Psoas muscle (tissue), 8 donors: ENCODE data around the gene TM7SF2. TPM values are rescaled to one million over a fixed set of nuclear protein-coding genes. Genes with fewer than 3 reads are reported as not detected.

Experiments used
- ATAC-seq, 4 donors: fragments of 200-7000 bp; cut with Tn5 transposase; one replicate each; pipeline ENCODE4 v1.9.1; 2020; ENCODE audit warnings: moderate library complexity in 3 of 4, mild to moderate bottlenecking in 2 of 4
- DNase-seq, 2 donors: peaks; one replicate each; pipeline ENCODE4 v3.0.0-alpha.2; 2020
- H3K27ac ChIP-seq: fragments of 200-600 bp; one replicate; pipeline ENCODE4 v1.8.0; 2022
- H3K27me3 ChIP-seq, 3 donors: fragments of 200-600 bp in 1 of 3; one replicate each; pipeline versions ENCODE4 v1.6.1 to v1.8.0; 2013 to 2022; ENCODE audit warnings: low read length in 2 of 3, mild to moderate bottlenecking in 2 of 3, moderate library complexity in 1 of 3; ENCODE audit not compliant: insufficient read depth in 3 of 3
- H3K36me3 ChIP-seq, 2 donors: fragments of 200-600 bp in 1 of 2; one replicate each; pipeline versions ENCODE4 v1.6.1 to v1.8.0; 2013 to 2022; ENCODE audit warnings: low read depth in 1 of 2, mild to moderate bottlenecking in 1 of 2, moderate library complexity in 1 of 2; ENCODE audit not compliant: insufficient read depth in 1 of 2
- H3K4me1 ChIP-seq: fragments of 200-600 bp; one replicate; pipeline ENCODE4 v1.8.0; 2022
- H3K4me3 ChIP-seq: fragments of 200-600 bp; one replicate; pipeline ENCODE4 v1.8.0; 2022; ENCODE audit warnings: mild to moderate bottlenecking
- H3K9me3 ChIP-seq: fragments of 200-600 bp; one replicate; pipeline ENCODE4 v1.8.0; 2022
- CTCF ChIP-seq: fragments of 200-600 bp; IDR thresholded peaks from one replicate; pipeline ENCODE4 v1.8.0; 2022; ENCODE audit warnings: antibody characterized with exemption
- WGBS, 3 donors: extraction: QIAGEN DNeasy Blood & Tissue Kit; methylation state at CpG; one replicate each; pipeline versions ENCODE4 v1.1.6 to v1.1.7; 2013; 5-methylcytosine and 5-hydroxymethylcytosine counted together
- intact Hi-C, 2 donors: fragments of 100-400 bp; cut with DNase I; formaldehyde crosslinking; loops; one replicate each; pipeline versions ENCODE4 v1.11.0 to v1.14.2; 2022
- polyA plus RNA-seq, 3 donors: library from polyadenylated mRNA; stranded (reverse); fragments of 200-250 nt; gene quantifications; one replicate each; pipeline ENCODE4 v1.2.3, GENCODE V29; 2013
- total RNA-seq, 4 donors: library from RNA; stranded (reverse); fragmentation: NEBNext Ultra II Directional in 2 of 4; extraction: Animal tissue kit (Norgen Biotek cat#: 25700) in 2 of 4; gene quantifications; one replicate each; pipeline versions ENCODE4 v1.2.1 to v1.2.4, GENCODE V29; 2021 to 2023
- donor health status: healthy with polysubstance abuse.
- donor health status: DM: no; HTN: no; CAD: no; lungs with moderate emphysema.
- donor health status: Bipolar disorder and iron deficiency.
- donor health status: healthy.
- donor health status: DM: yes; HTN: yes; CAD: no.
- donor health status: DM: no; HTN: no; CAD: no.
- donor health status: DM: no; HTN: no; CAD: no.
- donor health status: DM: yes; HTN: yes; CAD: no.

TM7SF2 gene
- total and polyA plus RNA-seq, 7 donors = 3.2 to 13.5 (median 6.5) TPM

DNA sequence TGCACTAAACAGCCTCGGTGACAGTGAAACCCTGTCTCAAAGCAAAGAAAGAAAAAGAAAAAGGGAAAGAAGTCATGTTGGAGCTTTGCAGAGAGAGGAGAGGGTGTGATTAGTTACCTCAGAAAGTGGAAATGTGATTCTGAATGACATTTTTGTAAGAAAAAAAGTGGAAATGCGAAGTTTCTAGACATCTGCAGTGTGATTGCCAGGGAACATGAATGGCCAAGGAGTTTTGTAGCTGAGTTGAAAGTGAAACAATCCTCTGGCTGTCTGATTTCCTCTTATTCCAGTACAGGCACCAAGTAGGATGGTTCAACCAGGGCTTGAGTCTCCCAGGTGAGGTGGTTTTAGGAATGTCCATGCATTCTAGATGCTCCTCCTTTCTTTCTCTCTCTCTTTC lies 40.5 kb downstream of the TM7SF2 start:
- intact Hi-C loops = no loop called here

DNA sequence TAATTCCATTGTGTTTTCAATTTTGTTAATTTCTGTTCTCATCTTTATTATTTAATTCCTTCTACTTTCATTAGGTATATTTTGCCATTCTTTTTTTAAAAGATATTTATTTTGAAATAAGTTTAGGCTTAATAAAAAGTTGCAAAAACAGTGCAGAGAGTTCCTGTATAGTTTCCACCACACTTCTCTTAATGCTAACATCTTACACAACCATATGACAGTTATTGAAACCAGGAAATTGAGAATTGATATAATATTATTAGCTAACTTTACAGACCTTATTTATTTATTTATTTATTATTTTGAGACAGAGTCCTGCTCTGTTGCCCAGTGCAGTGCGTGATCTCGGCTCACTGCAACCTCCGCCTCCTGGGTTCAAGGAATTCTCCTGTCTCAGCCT lies 44.6 kb downstream of the TM7SF2 start:
- peaks cover under 1% of the 10 kb centered on the region for H3K4me1 ChIP-seq
- DNase-seq (no peak), ATAC-seq (no peak)
- H3K36me3 ChIP-seq = no peaks in the 10 kb centered on the region
- no peak overlapping the region for H3K4me3 ChIP-seq
- H3K27ac ChIP-seq = no peak overlapping the region
- intact Hi-C loops = no loop called here
- no peaks in the 10 kb centered on the region for H3K9me3 ChIP-seq
- H3K27me3 ChIP-seq = no peaks in the 10 kb centered on the region
- 92 to 96% (median 96%) methylated on average over 3 of the region's 3 CpGs for WGBS, 3 donors
- no peak for TF ChIP-seq CTCF

More for the DNA sequence above, 40.5 kb downstream of the TM7SF2 start:
- Histone ChIP-seq H3K4me1 (peaks cover 16% of the 10 kb centered on the region), H3K36me3 (no peaks in the 10 kb centered on the region), H3K27me3 (no peaks in the 10 kb centered on the region), H3K9me3 (no peaks in the 10 kb centered on the region), H3K27ac (peak overlapping the region; percentile 89), H3K4me3 (no peak overlapping the region)
- DNase-seq (no peak), ATAC-seq (no peak)
- WGBS, 3 donors = 64 to 89% (median 83%) methylated on average over 2 of the region's 2 CpGs
- no peak for TF ChIP-seq CTCF

DNA sequence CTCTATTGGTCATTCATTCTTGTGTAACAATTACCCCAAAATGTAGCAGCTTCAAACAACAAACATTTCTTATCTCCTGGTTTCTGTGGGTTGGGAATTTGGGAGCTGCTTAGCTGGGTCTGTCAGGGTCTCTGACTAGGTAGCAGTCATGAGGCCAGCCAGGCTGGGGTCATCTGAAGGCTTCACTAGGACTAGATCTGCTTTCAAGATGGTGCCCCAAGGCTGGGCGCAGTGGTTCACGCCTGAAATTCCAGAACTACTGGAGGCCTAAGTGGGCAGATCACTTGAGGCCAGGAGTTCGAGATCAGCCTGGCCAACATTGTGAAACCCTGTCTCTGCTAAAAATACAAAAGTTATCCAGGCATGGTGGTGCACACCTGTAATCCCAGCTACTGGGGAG lies 45.3 kb downstream of the TM7SF2 start:
- ATAC-seq = no peak
- Histone ChIP-seq H3K4me3 (no peak overlapping the region), H3K9me3 (no peaks in the 10 kb centered on the region), H3K27ac (no peak overlapping the region), H3K27me3 (no peaks in the 10 kb centered on the region), H3K36me3 (no peaks in the 10 kb centered on the region), H3K4me1 (no peaks in the 10 kb centered on the region)
- intact Hi-C loops = no loop called here
- WGBS, 3 donors = 85 to 93% (median 91%) methylated on average over 3 of the region's 3 CpGs
- TF ChIP-seq CTCF = no peak
- no peak for DNase-seq

- Histone ChIP-seq H3K27ac (no peak overlapping the region), H3K4me1 (no peaks in the 10 kb centered on the region), H3K4me3 (no peak overlapping the region), H3K36me3 (no peaks in the 10 kb centered on the region), H3K27me3 (no peaks in the 10 kb centered on the region), H3K9me3 (no peaks in the 10 kb centered on the region)
- intact Hi-C loops = no loop called here
- DNase-seq = no peak
- ATAC-seq = no peak
- 73 to 76% (median 76%) methylated on average over 3 of the region's 3 CpGs for WGBS, 3 donors
- no peak for TF ChIP-seq CTCF
Measured at GRCh38 chr11:65157336-65157735, 45.7 kb downstream of the TM7SF2 start.

GRCh38 chr11:65159012-65159411 lies 47.3 kb downstream of the TM7SF2 start:
- no peak for TF ChIP-seq CTCF
- ATAC-seq = no peak
- Histone ChIP-seq H3K27me3 (no peaks in the 10 kb centered on the region), H3K27ac (no peak overlapping the region), H3K36me3 (no peaks in the 10 kb centered on the region), H3K9me3 (no peaks in the 10 kb centered on the region), H3K4me3 (no peak overlapping the region), H3K4me1 (no peaks in the 10 kb centered on the region)
- 75 to 84% (median 75%) methylated on average over 5 of the region's 5 CpGs for WGBS, 3 donors
- intact Hi-C loops = no loop called here
- DNase-seq = no peak
